H1 (cell line): ENCODE measurements around the gene TMEM41A. TPM values are rescaled to one million over a fixed set of nuclear protein-coding genes. Genes with fewer than 3 reads are reported as not detected.

Experiments used
- CHD2 ChIP-seq: IDR thresholded peaks from 2 replicates; pipeline ENCODE4 v1.6.1; 2012; ENCODE audit warnings: low read length, improper control_type of control experiment
- GTF2F1 ChIP-seq: IDR thresholded peaks from 2 replicates; pipeline ENCODE4 v1.6.1; 2012; ENCODE audit warnings: low read depth, low read length, improper control_type of control experiment, borderline replicate concordance
- polyA plus RNA-seq, 7 experiments: library from polyadenylated mRNA; depleted of rRNA in 3 of 7; stranded (reverse) in 5 of 7; unstranded in 2 of 7; fragments of >200 nt in 5 of 7; fragments of 200-250 nt in 2 of 7; gene quantifications; 1 replicate in 5 of 7; 2 replicates in 1 of 7; 4 replicates in 1 of 7; pipeline versions ENCODE4 v1.2.1 to v1.2.3, GENCODE V29; 2011 to 2013; ENCODE audit warnings: missing spikeins in 2 of 7, mixed read lengths in 2 of 7
- total RNA-seq: library from RNA; stranded (reverse); fragmentation: NEBNext Ultra II Directional; extraction: Animal tissue kit (Norgen Biotek cat#: 25700); gene quantifications from 2 replicates; pipeline ENCODE4 v1.2.1, GENCODE V29; 2021
- TF ChIP-seq, protein P1 (sequence below), 3 experiments: IDR thresholded peaks; 1 replicate in 2 of 3; 2 replicates in 1 of 3; pipeline versions ENCODE4 v1.5.1 to v1.6.1; 2011; ENCODE audit warnings: low read length in 3 of 3, mild to moderate bottlenecking in 3 of 3, inconsistent platforms in 2 of 3, low read depth in 1 of 3, moderate library complexity in 1 of 3; ENCODE audit not compliant: insufficient read depth in 1 of 3; ENCODE audit errors: control extremely low read depth in 1 of 3

TMEM41A gene
- total and polyA plus RNA-seq, 2 of the 8 experiments (the other 6 are each of a cell fraction or from before 2014, with no cell fraction given): 14.1 to 17.5 TPM

- TF ChIP-seq, protein P1, sequence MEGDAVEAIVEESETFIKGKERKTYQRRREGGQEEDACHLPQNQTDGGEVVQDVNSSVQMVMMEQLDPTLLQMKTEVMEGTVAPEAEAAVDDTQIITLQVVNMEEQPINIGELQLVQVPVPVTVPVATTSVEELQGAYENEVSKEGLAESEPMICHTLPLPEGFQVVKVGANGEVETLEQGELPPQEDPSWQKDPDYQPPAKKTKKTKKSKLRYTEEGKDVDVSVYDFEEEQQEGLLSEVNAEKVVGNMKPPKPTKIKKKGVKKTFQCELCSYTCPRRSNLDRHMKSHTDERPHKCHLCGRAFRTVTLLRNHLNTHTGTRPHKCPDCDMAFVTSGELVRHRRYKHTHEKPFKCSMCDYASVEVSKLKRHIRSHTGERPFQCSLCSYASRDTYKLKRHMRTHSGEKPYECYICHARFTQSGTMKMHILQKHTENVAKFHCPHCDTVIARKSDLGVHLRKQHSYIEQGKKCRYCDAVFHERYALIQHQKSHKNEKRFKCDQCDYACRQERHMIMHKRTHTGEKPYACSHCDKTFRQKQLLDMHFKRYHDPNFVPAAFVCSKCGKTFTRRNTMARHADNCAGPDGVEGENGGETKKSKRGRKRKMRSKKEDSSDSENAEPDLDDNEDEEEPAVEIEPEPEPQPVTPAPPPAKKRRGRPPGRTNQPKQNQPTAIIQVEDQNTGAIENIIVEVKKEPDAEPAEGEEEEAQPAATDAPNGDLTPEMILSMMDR (IDR thresholded peaks at IDR 0.05; ENCODE audit: control extremely low read depth in 1 of 3, insufficient read depth in 1 of 3, low read depth in 1 of 3, low read length in 3 of 3): no peak
- TF ChIP-seq GTF2F1 (no peak), CHD2 (no peak)
These were observed 14.5 kb downstream of the TMEM41A start (continued) for GRCh38 chr3:185484296-185484695.
